HepG2 (cell line): Measurements from ENCODE around the gene CDKN3. TPM values are rescaled to one million over a fixed set of nuclear protein-coding genes. Genes with fewer than 3 reads are reported as not detected.

Source experiments
- EHMT2 ChIP-seq: fragments of 200-600 bp; sonication (generic); IDR thresholded peaks from 2 replicates; pipeline ENCODE4 v1.7.0; 2017; ENCODE audit warnings: antibody characterized with exemption, low read depth, low read length, borderline replicate concordance
- ELF4 ChIP-seq: sonication (generic); formaldehyde crosslinking; IDR thresholded peaks from 2 replicates; pipeline ENCODE4 v1.5.0; 2020; ENCODE audit warnings: missing genetic modification reagents, mild to moderate bottlenecking, moderate library complexity, borderline replicate concordance
- NRL ChIP-seq: sonication (generic); formaldehyde crosslinking; IDR thresholded peaks from 2 replicates; pipeline ENCODE4 v1.5.0; 2020; ENCODE audit warnings: missing genetic modification reagents, mild to moderate bottlenecking, moderate library complexity, borderline replicate concordance
- PHF20 ChIP-seq: sonication (generic); formaldehyde crosslinking; IDR thresholded peaks from 2 replicates; pipeline ENCODE4 v1.5.0; 2020; ENCODE audit warnings: mild to moderate bottlenecking, missing genetic modification reagents
- RBM22 ChIP-seq: fragments of 200-400 bp; formaldehyde crosslinking; optimal IDR thresholded peaks from 2 replicates; pipeline ENCODE3; 2017; ENCODE audit warnings: mild to moderate bottlenecking, low read length, moderate library complexity
- REXO4 ChIP-seq: sonication (generic); formaldehyde crosslinking; IDR thresholded peaks from 2 replicates; pipeline ENCODE4 v1.8.0; 2022; ENCODE audit warnings: missing genetic modification reagents, mild to moderate bottlenecking, borderline replicate concordance
- SIN3B ChIP-seq: fragments of 150-350 bp; IDR thresholded peaks from 2 replicates; pipeline ENCODE4 v1.6.1; 2014; ENCODE audit warnings: low read length
- SPEN ChIP-seq: sonication (generic); formaldehyde crosslinking; IDR thresholded peaks from 2 replicates; pipeline ENCODE4 v1.5.1; 2020; ENCODE audit warnings: low read depth, mild to moderate bottlenecking, missing genetic modification reagents
- THYN1 ChIP-seq: sonication (generic); formaldehyde crosslinking; IDR thresholded peaks from 2 replicates; pipeline ENCODE4 v1.8.1; 2023; ENCODE audit warnings: low read depth, mild to moderate bottlenecking, moderate library complexity, missing genetic modification reagents, borderline replicate concordance
- YEATS2 ChIP-seq: sonication (generic); formaldehyde crosslinking; IDR thresholded peaks from 2 replicates; pipeline ENCODE4 v1.4.0; 2020; ENCODE audit warnings: missing genetic modification reagents, borderline replicate concordance
- ZBTB7A ChIP-seq: sonication (generic); formaldehyde crosslinking; IDR thresholded peaks from 2 replicates; pipeline ENCODE4 v1.8.0; 2022; ENCODE audit warnings: mild to moderate bottlenecking, missing genetic modification reagents
- ZMAT3 ChIP-seq: sonication (generic); formaldehyde crosslinking; conservative IDR thresholded peaks from 2 replicates; pipeline ENCODE4 v1.7.0; 2021; ENCODE audit warnings: missing genetic modification reagents
- ZMYM4 ChIP-seq: sonication (generic); formaldehyde crosslinking; IDR thresholded peaks from 2 replicates; pipeline ENCODE4 v1.8.1; 2023; ENCODE audit warnings: mild to moderate bottlenecking, missing genetic modification reagents
- ZNF331 ChIP-seq: sonication (generic); formaldehyde crosslinking; IDR thresholded peaks from 2 replicates; pipeline ENCODE4 v1.4.0; 2020; ENCODE audit warnings: missing genetic modification reagents
- ZNF543 ChIP-seq: sonication (generic); formaldehyde crosslinking; IDR thresholded peaks from 2 replicates; pipeline ENCODE4 v1.4.0; 2020; ENCODE audit warnings: mild to moderate bottlenecking, missing genetic modification reagents
- ZNF709 ChIP-seq: sonication (generic); formaldehyde crosslinking; IDR thresholded peaks from 2 replicates; pipeline ENCODE4 v1.5.0; 2020; ENCODE audit warnings: mild to moderate bottlenecking, missing genetic modification reagents
- polyA plus RNA-seq, 8 experiments: library from polyadenylated mRNA; depleted of rRNA in 3 of 8; stranded (reverse) in 7 of 8; unstranded in 1 of 8; fragments of >200 nt; fragmentation: Illumina TruSeq in 4 of 8; extraction: Trizol in 4 of 8; gene quantifications; 2 replicates each; pipeline versions ENCODE4 v1.2.1 to v1.2.3, GENCODE V29; 2011 to 2016; ENCODE audit warnings: low read depth in 4 of 8, missing spikeins in 1 of 8, mixed read lengths in 1 of 8; ENCODE audit not compliant: insufficient read depth in 1 of 8
- total RNA-seq, 5 experiments: library from RNA; depleted of rRNA; stranded (reverse); fragments of >200 nt; fragmentation: Illumina TruSeq; extraction: Trizol; gene quantifications; 2 replicates each; pipeline ENCODE4 v1.2.3, GENCODE V29; 2016; ENCODE audit warnings: low read depth in 1 of 5
- TF ChIP-seq, protein P1 (sequence below): sonication (generic); formaldehyde crosslinking; IDR thresholded peaks from 2 replicates; pipeline ENCODE4 v1.5.1; 2020; ENCODE audit warnings: mild to moderate bottlenecking, missing genetic modification reagents, borderline replicate concordance
- TF ChIP-seq, protein P2 (sequence below): IDR thresholded peaks from 2 replicates; pipeline ENCODE4 v1.6.1; 2016; ENCODE audit warnings: control low read depth
- TF ChIP-seq, protein P3 (sequence below): sonication (generic); formaldehyde crosslinking; IDR thresholded peaks from 2 replicates; pipeline ENCODE4 v1.8.1; 2022; ENCODE audit warnings: mild to moderate bottlenecking, missing genetic modification reagents
- TF ChIP-seq, protein P4 (sequence below): IDR thresholded peaks from 2 replicates; pipeline ENCODE4 v1.6.1; 2018; ENCODE audit warnings: missing genetic modification reagents, mild to moderate bottlenecking, missing compliant biosample characterization

Gene CDKN3
- total and polyA plus RNA-seq, 2 of the 13 experiments (the other 11 are each of a cell fraction or from before 2014, with no cell fraction given): 63.0 to 88.9 TPM

DNA sequence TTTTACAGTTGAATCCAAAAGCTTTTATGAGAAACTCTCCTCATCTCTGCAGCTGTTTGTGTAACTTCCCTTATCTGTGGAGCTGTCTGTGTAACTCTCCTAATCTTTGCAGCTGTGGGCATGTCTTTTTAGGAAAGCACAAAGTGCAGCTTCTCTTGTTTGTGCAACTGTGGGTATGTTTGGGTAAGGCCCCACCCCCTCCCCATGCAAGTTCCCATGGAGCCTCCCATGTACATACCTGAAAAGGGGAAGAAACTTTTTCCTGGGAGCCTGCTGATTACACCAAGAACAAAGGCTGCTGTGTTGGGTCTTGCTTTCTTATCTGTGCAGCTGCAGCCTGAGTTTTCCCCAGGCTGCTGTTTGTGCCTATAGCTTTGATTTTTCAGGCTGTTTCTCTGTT is 42.7 kb upstream of the CDKN3 start (continued):
- TF ChIP-seq, protein P1, sequence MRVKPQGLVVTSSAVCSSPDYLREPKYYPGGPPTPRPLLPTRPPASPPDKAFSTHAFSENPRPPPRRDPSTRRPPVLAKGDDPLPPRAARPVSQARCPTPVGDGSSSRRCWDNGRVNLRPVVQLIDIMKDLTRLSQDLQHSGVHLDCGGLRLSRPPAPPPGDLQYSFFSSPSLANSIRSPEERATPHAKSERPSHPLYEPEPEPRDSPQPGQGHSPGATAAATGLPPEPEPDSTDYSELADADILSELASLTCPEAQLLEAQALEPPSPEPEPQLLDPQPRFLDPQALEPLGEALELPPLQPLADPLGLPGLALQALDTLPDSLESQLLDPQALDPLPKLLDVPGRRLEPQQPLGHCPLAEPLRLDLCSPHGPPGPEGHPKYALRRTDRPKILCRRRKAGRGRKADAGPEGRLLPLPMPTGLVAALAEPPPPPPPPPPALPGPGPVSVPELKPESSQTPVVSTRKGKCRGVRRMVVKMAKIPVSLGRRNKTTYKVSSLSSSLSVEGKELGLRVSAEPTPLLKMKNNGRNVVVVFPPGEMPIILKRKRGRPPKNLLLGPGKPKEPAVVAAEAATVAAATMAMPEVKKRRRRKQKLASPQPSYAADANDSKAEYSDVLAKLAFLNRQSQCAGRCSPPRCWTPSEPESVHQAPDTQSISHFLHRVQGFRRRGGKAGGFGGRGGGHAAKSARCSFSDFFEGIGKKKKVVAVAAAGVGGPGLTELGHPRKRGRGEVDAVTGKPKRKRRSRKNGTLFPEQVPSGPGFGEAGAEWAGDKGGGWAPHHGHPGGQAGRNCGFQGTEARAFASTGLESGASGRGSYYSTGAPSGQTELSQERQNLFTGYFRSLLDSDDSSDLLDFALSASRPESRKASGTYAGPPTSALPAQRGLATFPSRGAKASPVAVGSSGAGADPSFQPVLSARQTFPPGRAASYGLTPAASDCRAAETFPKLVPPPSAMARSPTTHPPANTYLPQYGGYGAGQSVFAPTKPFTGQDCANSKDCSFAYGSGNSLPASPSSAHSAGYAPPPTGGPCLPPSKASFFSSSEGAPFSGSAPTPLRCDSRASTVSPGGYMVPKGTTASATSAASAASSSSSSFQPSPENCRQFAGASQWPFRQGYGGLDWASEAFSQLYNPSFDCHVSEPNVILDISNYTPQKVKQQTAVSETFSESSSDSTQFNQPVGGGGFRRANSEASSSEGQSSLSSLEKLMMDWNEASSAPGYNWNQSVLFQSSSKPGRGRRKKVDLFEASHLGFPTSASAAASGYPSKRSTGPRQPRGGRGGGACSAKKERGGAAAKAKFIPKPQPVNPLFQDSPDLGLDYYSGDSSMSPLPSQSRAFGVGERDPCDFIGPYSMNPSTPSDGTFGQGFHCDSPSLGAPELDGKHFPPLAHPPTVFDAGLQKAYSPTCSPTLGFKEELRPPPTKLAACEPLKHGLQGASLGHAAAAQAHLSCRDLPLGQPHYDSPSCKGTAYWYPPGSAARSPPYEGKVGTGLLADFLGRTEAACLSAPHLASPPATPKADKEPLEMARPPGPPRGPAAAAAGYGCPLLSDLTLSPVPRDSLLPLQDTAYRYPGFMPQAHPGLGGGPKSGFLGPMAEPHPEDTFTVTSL: peak; percentile 95
- no peak for TF ChIP-seq PHF20 (CRISPR knock-in tag)
- TF ChIP-seq YEATS2 (CRISPR knock-in tag): peak; percentile 57; the same call in 1 of the 2 replicates
- no peak for TF ChIP-seq THYN1
- TF ChIP-seq, protein P2, sequence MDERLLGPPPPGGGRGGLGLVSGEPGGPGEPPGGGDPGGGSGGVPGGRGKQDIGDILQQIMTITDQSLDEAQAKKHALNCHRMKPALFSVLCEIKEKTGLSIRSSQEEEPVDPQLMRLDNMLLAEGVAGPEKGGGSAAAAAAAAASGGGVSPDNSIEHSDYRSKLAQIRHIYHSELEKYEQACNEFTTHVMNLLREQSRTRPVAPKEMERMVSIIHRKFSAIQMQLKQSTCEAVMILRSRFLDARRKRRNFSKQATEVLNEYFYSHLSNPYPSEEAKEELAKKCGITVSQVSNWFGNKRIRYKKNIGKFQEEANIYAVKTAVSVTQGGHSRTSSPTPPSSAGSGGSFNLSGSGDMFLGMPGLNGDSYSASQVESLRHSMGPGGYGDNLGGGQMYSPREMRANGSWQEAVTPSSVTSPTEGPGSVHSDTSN: no peak
- TF ChIP-seq REXO4: no peak
- peak; percentile 96; the same call in 1 of the 2 replicates for TF ChIP-seq SPEN
- TF ChIP-seq, protein P3, sequence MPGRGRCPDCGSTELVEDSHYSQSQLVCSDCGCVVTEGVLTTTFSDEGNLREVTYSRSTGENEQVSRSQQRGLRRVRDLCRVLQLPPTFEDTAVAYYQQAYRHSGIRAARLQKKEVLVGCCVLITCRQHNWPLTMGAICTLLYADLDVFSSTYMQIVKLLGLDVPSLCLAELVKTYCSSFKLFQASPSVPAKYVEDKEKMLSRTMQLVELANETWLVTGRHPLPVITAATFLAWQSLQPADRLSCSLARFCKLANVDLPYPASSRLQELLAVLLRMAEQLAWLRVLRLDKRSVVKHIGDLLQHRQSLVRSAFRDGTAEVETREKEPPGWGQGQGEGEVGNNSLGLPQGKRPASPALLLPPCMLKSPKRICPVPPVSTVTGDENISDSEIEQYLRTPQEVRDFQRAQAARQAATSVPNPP: 0 out of 2 replicates have a peak, but pooled peaks have one; percentile 51
- peak; percentile 87 for TF ChIP-seq ZNF331 (CRISPR knock-in tag)
- 0 out of 2 replicates have a peak, but pooled peaks have one; percentile 47 for TF ChIP-seq ZNF709 (CRISPR knock-in tag)
- peak; percentile 69; the same call in 1 of the 2 replicates for TF ChIP-seq ELF4
- TF ChIP-seq EHMT2: no peak; the same call in 1 of the 2 replicates
- TF ChIP-seq ZBTB7A: no peak
- TF ChIP-seq SIN3B: no peak
- TF ChIP-seq, protein P4, sequence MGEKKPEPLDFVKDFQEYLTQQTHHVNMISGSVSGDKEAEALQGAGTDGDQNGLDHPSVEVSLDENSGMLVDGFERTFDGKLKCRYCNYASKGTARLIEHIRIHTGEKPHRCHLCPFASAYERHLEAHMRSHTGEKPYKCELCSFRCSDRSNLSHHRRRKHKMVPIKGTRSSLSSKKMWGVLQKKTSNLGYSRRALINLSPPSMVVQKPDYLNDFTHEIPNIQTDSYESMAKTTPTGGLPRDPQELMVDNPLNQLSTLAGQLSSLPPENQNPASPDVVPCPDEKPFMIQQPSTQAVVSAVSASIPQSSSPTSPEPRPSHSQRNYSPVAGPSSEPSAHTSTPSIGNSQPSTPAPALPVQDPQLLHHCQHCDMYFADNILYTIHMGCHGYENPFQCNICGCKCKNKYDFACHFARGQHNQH: peak; percentile 97
- TF ChIP-seq ZMAT3 (CRISPR knock-in tag): peak; percentile 56; the same call in 1 of the 2 replicates
- TF ChIP-seq ZMYM4: peak; percentile 94
- no peak for TF ChIP-seq NRL (CRISPR knock-in tag)
- peak; percentile 77 for TF ChIP-seq ZNF543
- TF ChIP-seq RBM22: no peak
